GM12878 (cell line): Measurements from ENCODE around the gene CDC42BPA. TPM values are rescaled to one million over a fixed set of nuclear protein-coding genes. Genes with fewer than 3 reads are reported as not detected.

Experiments used
- ATAC-seq: fragments of 200-7000 bp; cut with Tn5 transposase; 3 replicates; pipeline ENCODE4 v1.9.1; 2020; ENCODE audit warnings: mild to moderate bottlenecking, moderate library complexity
- BruUV-seq: library from RNA; stranded (reverse); fragments of 400-500 nt; replicated peaks from 2 replicates; lab custom pipeline; 2021; lab: Mats Ljungman, UMichigan
- CTCF ChIA-PET: fragments of 300-600 bp; sonication (Branson Sonifier 250); formaldehyde crosslinking; extraction: SDS; loops from one replicate; lab custom pipeline; 2021; ENCODE audit warnings: inconsistent platforms; lab: Yijun Ruan, JAX
- POLR2A ChIA-PET: fragments of 350-600 bp; formaldehyde crosslinking; extraction: SDS; loops from one replicate; lab custom pipeline; 2021; ENCODE audit warnings: inconsistent platforms; lab: Charles Lee
- RAD21 ChIA-PET: fragments of 300-600 bp; sonication (Branson Sonifier 250); formaldehyde crosslinking; loops from one replicate; lab custom pipeline; 2023; ENCODE audit warnings: antibody characterized with exemption; ENCODE audit not compliant: unreplicated experiment; lab: Charles Lee
- SMC1A ChIA-PET: fragments of 300-600 bp; sonication (Branson Sonifier 250); formaldehyde crosslinking; loops from one replicate; lab custom pipeline; 2023; ENCODE audit not compliant: unreplicated experiment, uncharacterized antibody; lab: Charles Lee
- DNase-seq: peaks from one replicate; pipeline ENCODE4 v3.0.0-alpha.2; 2011; ENCODE audit warnings: low read depth, low spot score
- FAIRE-seq: peaks from 3 replicates; lab custom pipeline; 2011; peaks lifted over from hg19 to GRCh38; lab: Jason Lieb, UNC
- H2AFZ ChIP-seq: 2 replicates; pipeline ENCODE4 v1.6.0; 2011; ENCODE audit warnings: low read depth, low read length, control low read depth; ENCODE audit not compliant: control insufficient read depth
- H3K27ac ChIP-seq: 2 replicates; pipeline ENCODE4 v1.5.1; 2011; ENCODE audit warnings: control low read depth; ENCODE audit not compliant: control insufficient read depth, insufficient read depth
- H3K27me3 ChIP-seq, 2 experiments: replicated peaks in 1 of 2; 2 replicates each; pipeline versions ENCODE4 v1.6.0 to v1.6.1; 2011; ENCODE audit warnings: low read length in 1 of 2; ENCODE audit not compliant: control insufficient read depth in 2 of 2, insufficient read depth in 2 of 2
- H3K36me3 ChIP-seq, 2 experiments: 2 replicates each; pipeline ENCODE4 v1.5.1; 2011; ENCODE audit warnings: low read length in 1 of 2; ENCODE audit not compliant: control insufficient read depth in 2 of 2, insufficient read depth in 2 of 2
- H3K4me1 ChIP-seq: 2 replicates; pipeline ENCODE4 v1.6.1; 2011; ENCODE audit warnings: mild to moderate bottlenecking, low read length, moderate library complexity, mixed read lengths; ENCODE audit not compliant: control insufficient read depth, insufficient read depth
- H3K4me2 ChIP-seq: 2 replicates; pipeline ENCODE4 v1.6.0; 2011; ENCODE audit warnings: control low read depth; ENCODE audit not compliant: control insufficient read depth, insufficient read depth
- H3K4me3 ChIP-seq: fragments of 200-600 bp; sonication (generic); 2 replicates; pipeline ENCODE4 v1.5.1; 2016
- H3K79me2 ChIP-seq: 2 replicates; pipeline ENCODE4 v1.6.0; 2011; ENCODE audit warnings: low read length; ENCODE audit not compliant: control insufficient read depth, insufficient read depth
- H3K9ac ChIP-seq: 2 replicates; pipeline ENCODE4 v1.8.0; 2011; ENCODE audit warnings: low read length, control low read depth, mixed read lengths; ENCODE audit not compliant: control insufficient read depth, insufficient read depth
- H3K9me3 ChIP-seq: replicated peaks from 3 replicates; pipeline ENCODE4 v1.5.1; 2011; ENCODE audit warnings: mild to moderate bottlenecking, low read length; ENCODE audit not compliant: control insufficient read depth, insufficient read depth
- H4K20me1 ChIP-seq: 2 replicates; pipeline ENCODE4 v1.6.0; 2011; ENCODE audit not compliant: control insufficient read depth, insufficient read depth
- HCFC1 ChIP-seq: fragments of 150-350 bp; IDR thresholded peaks from 2 replicates; pipeline ENCODE4 v1.6.1; 2014; ENCODE audit warnings: low read length
- KAT2A ChIP-seq: conservative IDR thresholded peaks from 2 replicates; pipeline ENCODE4 v1.6.1; 2011; ENCODE audit warnings: low read depth, low read length; ENCODE audit not compliant: control insufficient read depth
- MYB ChIP-seq: fragments of 150-350 bp; IDR thresholded peaks from 2 replicates; pipeline ENCODE4 v1.6.1; 2014; ENCODE audit warnings: mild to moderate bottlenecking, low read depth, low read length, borderline replicate concordance
- POLR2AphosphoS5 ChIP-seq: IDR thresholded peaks from 2 replicates; pipeline ENCODE4 v1.6.1; 2011; ENCODE audit warnings: mild to moderate bottlenecking, low read length, inconsistent platforms
- POU2F2 ChIP-seq: IDR thresholded peaks from 3 replicates; pipeline ENCODE4 v1.6.1; 2011; ENCODE audit warnings: low read depth, mild to moderate bottlenecking, low read length, borderline replicate concordance
- SREBF2 ChIP-seq: IDR thresholded peaks from 2 replicates; pipeline ENCODE4 v1.6.1; 2012; ENCODE audit warnings: mild to moderate bottlenecking, low read length
- ZNF384 ChIP-seq: IDR thresholded peaks from 2 replicates; pipeline ENCODE4 v1.6.1; 2012; ENCODE audit warnings: low read depth, mild to moderate bottlenecking, low read length, improper control_type of control experiment, borderline replicate concordance
- WGBS: methylation state at CpG from one replicate; pipeline ENCODE4 v1.1.6; 2016; ENCODE audit warnings: low lambda C conversion rate; ENCODE audit not compliant: insufficient replicate concordance, insufficient coverage; ENCODE audit errors: missing lambda C conversion rate; 5-methylcytosine and 5-hydroxymethylcytosine counted together
- in situ Hi-C: fragments of 300-500 bp; cut with MboI; formaldehyde crosslinking; loops from 9 replicates; pipeline ENCODE4 v1.14.3; 2018; ENCODE audit warnings: mixed read lengths
- intact Hi-C: fragments of 100-400 bp; cut with micrococcal nuclease; formaldehyde crosslinking; loops from one replicate; pipeline ENCODE4 v1.14.2; 2022; ENCODE audit not compliant: unreplicated experiment
- polyA plus RNA-seq, 11 experiments: library from polyadenylated mRNA; depleted of rRNA in 4 of 11; unstranded in 6 of 11; stranded (reverse) in 5 of 11; fragments of >200 nt; fragmentation: Nextera tagmentation in 4 of 11; fragmentation: Illumina TruSeq in 1 of 11; extraction: Ambion mirVana in 4 of 11; extraction: Trizol in 1 of 11; gene quantifications; 1 replicate in 1 of 11; 2 replicates in 10 of 11; pipeline versions ENCODE4 v1.2.1 to v1.2.3, GENCODE V29; 2011 to 2016; ENCODE audit warnings: inconsistent platforms in 2 of 11, missing spikeins in 2 of 11, low read depth in 1 of 11
- total RNA-seq, 4 experiments: library from RNA; depleted of rRNA in 3 of 4; stranded (reverse); fragments of >200 nt in 3 of 4; fragmentation: Illumina TruSeq in 1 of 4; extraction: Trizol in 1 of 4; gene quantifications; 2 replicates each; pipeline versions ENCODE4 v1.2.1 to v1.2.3, GENCODE V29; 2013 to 2021
- TF ChIP-seq, protein P1 (sequence below): IDR thresholded peaks from 2 replicates; pipeline ENCODE4 v1.6.1; 2011; ENCODE audit warnings: low read depth, low read length, improper control_type of control experiment, borderline replicate concordance
- TF ChIP-seq, protein P2 (sequence below): fragments of 150-350 bp; IDR thresholded peaks from 2 replicates; pipeline ENCODE4 v1.6.1; 2014; ENCODE audit warnings: mild to moderate bottlenecking, low read depth, low read length
- TF ChIP-seq, protein P3 (sequence below): IDR thresholded peaks from 2 replicates; pipeline ENCODE4 v1.6.1; 2012; ENCODE audit warnings: low read length, inconsistent platforms
- TF ChIP-seq, protein P4 (sequence below): fragments of 450-650 bp; IDR thresholded peaks from 2 replicates; pipeline ENCODE4 v1.6.1; 2016; ENCODE audit warnings: mild to moderate bottlenecking
- TF ChIP-seq, protein P5 (sequence below): IDR thresholded peaks from 2 replicates; pipeline ENCODE4 v1.6.1; 2012; ENCODE audit warnings: low read depth, low read length, improper control_type of control experiment
- TF ChIP-seq, protein P6 (sequence below): fragments of 450-650 bp; IDR thresholded peaks from 2 replicates; pipeline ENCODE4 v1.6.1; 2018; ENCODE audit warnings: borderline replicate concordance, mild to moderate bottlenecking; ENCODE audit not compliant: partially characterized antibody

CDC42BPA gene
- total and polyA plus RNA-seq, 10 of the 15 experiments (the other 5 are each of a cell fraction or from before 2014, with no cell fraction given) = 0.02 to 0.52 (median 0.10) TPM

DNA sequence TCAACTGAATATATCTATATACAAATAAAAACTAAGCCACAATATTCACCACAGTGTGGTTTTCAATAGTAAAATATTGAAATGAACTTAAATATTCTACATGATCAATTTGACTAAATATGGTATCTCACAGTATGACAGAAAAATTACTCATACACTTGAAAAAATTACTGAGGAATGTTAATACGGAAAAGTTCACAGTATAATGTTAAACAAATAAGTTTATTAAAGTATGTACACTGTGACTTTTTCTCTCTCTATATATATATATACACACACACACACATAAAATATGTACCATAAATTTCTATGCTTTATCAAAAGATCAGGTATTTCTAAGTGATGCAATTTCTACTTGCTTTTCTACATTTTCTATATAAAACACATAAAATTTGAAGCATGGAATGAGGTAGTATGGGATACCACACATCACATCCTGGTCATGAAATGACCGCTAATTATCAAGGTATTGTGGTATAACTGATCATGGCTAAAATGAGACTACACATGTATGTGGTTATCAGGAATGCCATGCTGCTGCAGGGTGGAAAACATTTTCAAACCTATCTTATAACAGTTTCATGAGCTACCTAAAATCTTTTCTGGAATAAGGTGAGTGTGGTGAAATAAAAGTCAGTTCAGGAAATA, 102.3 kb downstream of the CDC42BPA start:
- Histone ChIP-seq H3K9ac (no peak overlapping the region), H3K4me2 (no peak overlapping the region), H3K9me3 (no peaks in the 10 kb centered on the region), H3K79me2 (no peaks in the 10 kb centered on the region), H3K27me3 (no peaks in the 10 kb centered on the region), H3K4me3 (no peak overlapping the region), H3K36me3 (no peaks in the 10 kb centered on the region), H3K27ac (no peak overlapping the region)
- no peak for FAIRE-seq
- DNase-seq = no peak
- in situ Hi-C loops = no loop called here
- POLR2A ChIA-PET = no interaction called here
- TF ChIP-seq, protein P1, sequence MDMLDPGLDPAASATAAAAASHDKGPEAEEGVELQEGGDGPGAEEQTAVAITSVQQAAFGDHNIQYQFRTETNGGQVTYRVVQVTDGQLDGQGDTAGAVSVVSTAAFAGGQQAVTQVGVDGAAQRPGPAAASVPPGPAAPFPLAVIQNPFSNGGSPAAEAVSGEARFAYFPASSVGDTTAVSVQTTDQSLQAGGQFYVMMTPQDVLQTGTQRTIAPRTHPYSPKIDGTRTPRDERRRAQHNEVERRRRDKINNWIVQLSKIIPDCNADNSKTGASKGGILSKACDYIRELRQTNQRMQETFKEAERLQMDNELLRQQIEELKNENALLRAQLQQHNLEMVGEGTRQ = no peak
- TF ChIP-seq, protein P2, sequence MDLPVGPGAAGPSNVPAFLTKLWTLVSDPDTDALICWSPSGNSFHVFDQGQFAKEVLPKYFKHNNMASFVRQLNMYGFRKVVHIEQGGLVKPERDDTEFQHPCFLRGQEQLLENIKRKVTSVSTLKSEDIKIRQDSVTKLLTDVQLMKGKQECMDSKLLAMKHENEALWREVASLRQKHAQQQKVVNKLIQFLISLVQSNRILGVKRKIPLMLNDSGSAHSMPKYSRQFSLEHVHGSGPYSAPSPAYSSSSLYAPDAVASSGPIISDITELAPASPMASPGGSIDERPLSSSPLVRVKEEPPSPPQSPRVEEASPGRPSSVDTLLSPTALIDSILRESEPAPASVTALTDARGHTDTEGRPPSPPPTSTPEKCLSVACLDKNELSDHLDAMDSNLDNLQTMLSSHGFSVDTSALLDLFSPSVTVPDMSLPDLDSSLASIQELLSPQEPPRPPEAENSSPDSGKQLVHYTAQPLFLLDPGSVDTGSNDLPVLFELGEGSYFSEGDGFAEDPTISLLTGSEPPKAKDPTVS = no peak
- TF ChIP-seq, protein P3, sequence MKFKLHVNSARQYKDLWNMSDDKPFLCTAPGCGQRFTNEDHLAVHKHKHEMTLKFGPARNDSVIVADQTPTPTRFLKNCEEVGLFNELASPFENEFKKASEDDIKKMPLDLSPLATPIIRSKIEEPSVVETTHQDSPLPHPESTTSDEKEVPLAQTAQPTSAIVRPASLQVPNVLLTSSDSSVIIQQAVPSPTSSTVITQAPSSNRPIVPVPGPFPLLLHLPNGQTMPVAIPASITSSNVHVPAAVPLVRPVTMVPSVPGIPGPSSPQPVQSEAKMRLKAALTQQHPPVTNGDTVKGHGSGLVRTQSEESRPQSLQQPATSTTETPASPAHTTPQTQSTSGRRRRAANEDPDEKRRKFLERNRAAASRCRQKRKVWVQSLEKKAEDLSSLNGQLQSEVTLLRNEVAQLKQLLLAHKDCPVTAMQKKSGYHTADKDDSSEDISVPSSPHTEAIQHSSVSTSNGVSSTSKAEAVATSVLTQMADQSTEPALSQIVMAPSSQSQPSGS = no peak
- TF ChIP-seq MYB (no peak), KAT2A (no peak), HCFC1 (no peak), POU2F2 (no peak), SREBF2 (no peak), ZNF384 (no peak), POLR2AphosphoS5 (no peak)
- TF ChIP-seq, protein P4, sequence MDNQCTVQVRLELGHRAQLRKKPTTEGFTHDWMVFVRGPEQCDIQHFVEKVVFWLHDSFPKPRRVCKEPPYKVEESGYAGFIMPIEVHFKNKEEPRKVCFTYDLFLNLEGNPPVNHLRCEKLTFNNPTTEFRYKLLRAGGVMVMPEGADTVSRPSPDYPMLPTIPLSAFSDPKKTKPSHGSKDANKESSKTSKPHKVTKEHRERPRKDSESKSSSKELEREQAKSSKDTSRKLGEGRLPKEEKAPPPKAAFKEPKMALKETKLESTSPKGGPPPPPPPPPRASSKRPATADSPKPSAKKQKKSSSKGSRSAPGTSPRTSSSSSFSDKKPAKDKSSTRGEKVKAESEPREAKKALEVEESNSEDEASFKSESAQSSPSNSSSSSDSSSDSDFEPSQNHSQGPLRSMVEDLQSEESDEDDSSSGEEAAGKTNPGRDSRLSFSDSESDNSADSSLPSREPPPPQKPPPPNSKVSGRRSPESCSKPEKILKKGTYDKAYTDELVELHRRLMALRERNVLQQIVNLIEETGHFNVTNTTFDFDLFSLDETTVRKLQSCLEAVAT = no peak
- TF ChIP-seq, protein P5, sequence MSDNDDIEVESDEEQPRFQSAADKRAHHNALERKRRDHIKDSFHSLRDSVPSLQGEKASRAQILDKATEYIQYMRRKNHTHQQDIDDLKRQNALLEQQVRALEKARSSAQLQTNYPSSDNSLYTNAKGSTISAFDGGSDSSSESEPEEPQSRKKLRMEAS = no peak
- TF ChIP-seq, protein P6, sequence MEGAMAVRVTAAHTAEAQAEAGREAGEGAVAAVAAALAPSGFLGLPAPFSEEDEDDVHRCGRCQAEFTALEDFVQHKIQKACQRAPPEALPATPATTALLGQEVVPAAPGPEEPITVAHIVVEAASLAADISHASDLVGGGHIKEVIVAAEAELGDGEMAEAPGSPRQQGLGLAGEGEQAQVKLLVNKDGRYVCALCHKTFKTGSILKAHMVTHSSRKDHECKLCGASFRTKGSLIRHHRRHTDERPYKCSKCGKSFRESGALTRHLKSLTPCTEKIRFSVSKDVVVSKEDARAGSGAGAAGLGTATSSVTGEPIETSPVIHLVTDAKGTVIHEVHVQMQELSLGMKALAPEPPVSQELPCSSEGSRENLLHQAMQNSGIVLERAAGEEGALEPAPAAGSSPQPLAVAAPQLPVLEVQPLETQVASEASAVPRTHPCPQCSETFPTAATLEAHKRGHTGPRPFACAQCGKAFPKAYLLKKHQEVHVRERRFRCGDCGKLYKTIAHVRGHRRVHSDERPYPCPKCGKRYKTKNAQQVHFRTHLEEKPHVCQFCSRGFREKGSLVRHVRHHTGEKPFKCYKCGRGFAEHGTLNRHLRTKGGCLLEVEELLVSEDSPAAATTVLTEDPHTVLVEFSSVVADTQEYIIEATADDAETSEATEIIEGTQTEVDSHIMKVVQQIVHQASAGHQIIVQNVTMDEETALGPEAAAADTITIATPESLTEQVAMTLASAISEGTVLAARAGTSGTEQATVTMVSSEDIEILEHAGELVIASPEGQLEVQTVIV = no peak
- TF ChIP-seq, all 136 proteins: peak for 0
- intact Hi-C loops = no loop called here
- CTCF ChIA-PET = no interaction called here
- RAD21 ChIA-PET = no interaction called here
- SMC1A ChIA-PET = no interaction called here
- Histone ChIP-seq H4K20me1 (no peaks in the 10 kb centered on the region), H3K4me1 (no peaks in the 10 kb centered on the region), H2AFZ (no peak overlapping the region)
- WGBS = 31% methylated on average over 2 of the region's 2 CpGs
- BruUV-seq = no TSS peak
- ATAC-seq = no peak
